Ovary (tissue), 3 donors: Measurements from ENCODE around the gene NSD1.

Experiments
- EP300 ChIP-seq: sonication (generic); formaldehyde crosslinking; IDR thresholded peaks from one replicate; pipeline ENCODE4 v1.6.1; 2017; ENCODE audit warnings: antibody characterized with exemption
- POLR2A ChIP-seq: fragments of 450-650 bp; IDR thresholded peaks from one replicate; pipeline ENCODE4 v1.6.1; 2017; ENCODE audit warnings: antibody characterized with exemption, mild to moderate bottlenecking, moderate library complexity
- TF ChIP-seq, protein P1 (sequence below), 3 donors: fragments of 450-650 bp in 2 of 3; fragments of 200-600 bp in 1 of 3; IDR thresholded peaks; one replicate each; pipeline versions ENCODE4 v1.5.1 to v1.8.0; 2016 to 2022; ENCODE audit warnings: antibody characterized with exemption in 3 of 3, mild to moderate bottlenecking in 1 of 3
- donor health status: DM: no; HTN: no; CAD: no.

GRCh38 chr5:177085985-177086653 is 47.5 kb upstream of the NSD1 start:
- TF ChIP-seq, protein P1, sequence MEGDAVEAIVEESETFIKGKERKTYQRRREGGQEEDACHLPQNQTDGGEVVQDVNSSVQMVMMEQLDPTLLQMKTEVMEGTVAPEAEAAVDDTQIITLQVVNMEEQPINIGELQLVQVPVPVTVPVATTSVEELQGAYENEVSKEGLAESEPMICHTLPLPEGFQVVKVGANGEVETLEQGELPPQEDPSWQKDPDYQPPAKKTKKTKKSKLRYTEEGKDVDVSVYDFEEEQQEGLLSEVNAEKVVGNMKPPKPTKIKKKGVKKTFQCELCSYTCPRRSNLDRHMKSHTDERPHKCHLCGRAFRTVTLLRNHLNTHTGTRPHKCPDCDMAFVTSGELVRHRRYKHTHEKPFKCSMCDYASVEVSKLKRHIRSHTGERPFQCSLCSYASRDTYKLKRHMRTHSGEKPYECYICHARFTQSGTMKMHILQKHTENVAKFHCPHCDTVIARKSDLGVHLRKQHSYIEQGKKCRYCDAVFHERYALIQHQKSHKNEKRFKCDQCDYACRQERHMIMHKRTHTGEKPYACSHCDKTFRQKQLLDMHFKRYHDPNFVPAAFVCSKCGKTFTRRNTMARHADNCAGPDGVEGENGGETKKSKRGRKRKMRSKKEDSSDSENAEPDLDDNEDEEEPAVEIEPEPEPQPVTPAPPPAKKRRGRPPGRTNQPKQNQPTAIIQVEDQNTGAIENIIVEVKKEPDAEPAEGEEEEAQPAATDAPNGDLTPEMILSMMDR (IDR thresholded peaks at IDR 0.05): no peak
- TF ChIP-seq EP300 (no peak), POLR2A (no peak)
